Small intestine (tissue), 7 donors: Measurements from ENCODE around the gene HEBP2. TPM values are rescaled to one million over a fixed set of nuclear protein-coding genes. Genes with fewer than 3 reads are reported as not detected.

Experiments
- DNase-seq, 2 donors: peaks; one replicate each; pipeline versions ENCODE4 v3.0.0 to v3.0.0-alpha.2; 2013
- FAIRE-seq: peaks from 2 replicates; lab custom pipeline; 2012; peaks lifted over from hg19 to GRCh38; lab: Jason Lieb, UNC
- H3K27ac ChIP-seq, 3 donors: one replicate each; pipeline ENCODE4 v1.5.1; 2013; ENCODE audit warnings: low read length in 2 of 3, mild to moderate bottlenecking in 2 of 3, control low read depth in 1 of 3, inconsistent platforms in 1 of 3, low read depth in 1 of 3, moderate library complexity in 1 of 3
- H3K27me3 ChIP-seq, 3 donors: one replicate each; pipeline ENCODE4 v1.6.1; 2013; ENCODE audit warnings: low read length in 3 of 3, inconsistent platforms in 1 of 3; ENCODE audit not compliant: control insufficient read depth in 3 of 3, insufficient read depth in 3 of 3
- H3K36me3 ChIP-seq, 3 donors: one replicate each; pipeline ENCODE4 v1.6.1; 2013; ENCODE audit warnings: low read length in 3 of 3, inconsistent platforms in 1 of 3, low read depth in 1 of 3, mild to moderate bottlenecking in 1 of 3, moderate library complexity in 1 of 3; ENCODE audit not compliant: control insufficient read depth in 3 of 3, insufficient read depth in 2 of 3
- H3K4me1 ChIP-seq, 3 donors: one replicate each; pipeline ENCODE4 v1.6.1; 2013; ENCODE audit warnings: low read length in 2 of 3, inconsistent platforms in 1 of 3, low read depth in 1 of 3, mild to moderate bottlenecking in 1 of 3, moderate library complexity in 1 of 3; ENCODE audit not compliant: control insufficient read depth in 3 of 3, insufficient read depth in 2 of 3
- H3K4me3 ChIP-seq, 3 donors: one replicate each; pipeline ENCODE4 v1.5.1; 2013; ENCODE audit warnings: low read length in 3 of 3, control low read depth in 1 of 3, inconsistent platforms in 1 of 3, low read depth in 1 of 3, mild to moderate bottlenecking in 1 of 3, moderate library complexity in 1 of 3
- H3K9me3 ChIP-seq, 2 donors: one replicate each; pipeline ENCODE4 v1.6.1; 2013; ENCODE audit warnings: low read depth in 1 of 2, low read length in 1 of 2; ENCODE audit not compliant: control insufficient read depth in 2 of 2, insufficient read depth in 1 of 2
- WGBS, 3 donors: extraction: QIAGEN DNeasy Blood & Tissue Kit; methylation state at CpG; one replicate each; pipeline ENCODE4 v1.1.7; 2013; 5-methylcytosine and 5-hydroxymethylcytosine counted together
- polyA plus RNA-seq, 4 donors: library from polyadenylated mRNA; stranded (reverse) in 3 of 4; unstranded in 1 of 4; fragments of 200-250 nt in 3 of 4; fragments of 120-200 nt in 1 of 4; gene quantifications; one replicate each; pipeline versions ENCODE4 v1.2.1 to v1.2.3, GENCODE V29; 2013
- donor health status: healthy with polysubstance abuse.
- donor health status: control.
- donor health status: control.
- donor health status: Bipolar disorder and iron deficiency.
- donor health status: healthy.

HEBP2 gene
- polyA plus RNA-seq, 4 donors, result 17.0 to 31.1 (median 24.4) TPM

DNA sequence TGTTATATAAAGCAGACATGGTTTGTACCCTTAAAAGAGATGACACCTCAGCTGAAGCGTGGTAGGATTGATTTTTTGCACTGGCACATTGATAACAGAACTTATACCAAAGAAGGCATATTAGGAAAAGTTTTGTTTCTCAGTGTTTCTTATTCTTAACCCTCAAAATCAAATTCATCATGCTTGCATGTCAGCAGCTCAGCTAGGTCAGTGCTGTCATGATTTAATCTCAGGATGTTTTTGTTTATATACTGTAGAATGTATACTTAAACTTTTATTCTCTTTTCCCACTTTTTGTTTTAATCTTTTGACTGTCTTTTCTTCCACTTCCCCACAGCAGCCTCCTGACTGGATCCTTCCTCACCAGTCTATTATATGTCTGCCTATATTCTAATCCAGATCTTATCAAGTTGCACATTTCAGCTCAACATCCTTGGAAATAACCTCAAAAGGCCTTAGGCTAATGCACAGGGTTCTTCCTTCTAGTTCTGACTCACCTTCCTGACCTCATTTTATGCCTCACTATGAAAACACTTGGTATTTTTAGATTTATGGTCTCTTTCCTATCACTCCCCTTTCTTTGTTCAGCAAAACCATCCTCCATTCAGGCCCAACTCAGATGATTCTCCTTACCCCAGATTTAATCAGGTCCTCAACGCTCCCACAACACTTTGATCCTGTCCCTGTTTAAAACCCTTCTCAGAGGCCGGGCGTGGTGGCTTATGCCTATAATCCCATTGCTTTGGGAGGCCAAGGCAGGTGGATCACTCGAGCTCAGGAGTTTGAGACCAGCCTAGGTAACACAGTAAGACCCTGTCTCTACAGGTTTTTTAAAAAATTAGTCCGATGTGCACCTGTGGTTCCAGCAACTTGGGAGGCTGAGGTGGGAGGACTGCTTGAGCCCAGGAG, 7.2 kb downstream of the HEBP2 start:
- H3K36me3 ChIP-seq, result peaks cover 17 to 59% (median 20%) of the 10 kb centered on the region in 3 donors
- no peak overlapping the region for H3K4me3 ChIP-seq

DNA sequence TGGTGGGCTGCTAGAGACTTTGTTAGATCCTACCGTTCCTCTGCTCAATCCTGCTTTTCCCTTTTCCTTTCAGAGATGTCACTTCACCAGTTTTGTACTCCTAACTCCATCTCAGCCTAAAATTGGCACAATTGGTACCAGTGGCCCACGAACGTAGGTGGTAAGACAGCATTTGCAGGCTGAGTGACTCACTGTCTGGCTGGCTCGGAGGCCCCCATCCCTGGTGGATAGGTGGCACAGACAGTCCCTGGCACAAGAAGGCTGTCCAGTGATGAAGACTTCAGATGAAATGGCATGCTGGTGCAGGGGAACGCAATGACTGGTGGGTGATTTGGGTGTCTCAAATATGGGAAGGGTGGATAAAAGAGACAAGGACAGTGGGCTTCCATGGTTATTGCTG, 11.1 kb downstream of the HEBP2 start:
- Histone ChIP-seq H3K36me3 (peaks cover 4 to 35% (median 10%) of the 10 kb centered on the region in 3 donors), H3K27me3 (no peaks in the 10 kb centered on the region), H3K4me3 (no peak overlapping the region), H3K27ac (no peak overlapping the region), H3K9me3 (peaks cover 0 to 8% of the 10 kb centered on the region in 2 donors), H3K4me1 (peaks cover 0 to 3% (median 0%) of the 10 kb centered on the region in 3 donors)
- WGBS, 3 donors, result 91 to 94% (median 93%) methylated on average over 5 of the region's 5 CpGs
- no peak for FAIRE-seq
- no peak for DNase-seq

More for the DNA sequence above, 7.2 kb downstream of the HEBP2 start:
- DNase-seq (no peak), FAIRE-seq (no peak)
- no peaks in the 10 kb centered on the region for H3K27me3 ChIP-seq
- no peaks in the 10 kb centered on the region for H3K9me3 ChIP-seq
- WGBS, 3 donors, result 85 to 89% (median 88%) methylated on average over 6 of the region's 6 CpGs
- H3K4me1 ChIP-seq, result peaks cover 0 to 1% (median 0%) of the 10 kb centered on the region in 3 donors
- no peak overlapping the region for H3K27ac ChIP-seq

DNA sequence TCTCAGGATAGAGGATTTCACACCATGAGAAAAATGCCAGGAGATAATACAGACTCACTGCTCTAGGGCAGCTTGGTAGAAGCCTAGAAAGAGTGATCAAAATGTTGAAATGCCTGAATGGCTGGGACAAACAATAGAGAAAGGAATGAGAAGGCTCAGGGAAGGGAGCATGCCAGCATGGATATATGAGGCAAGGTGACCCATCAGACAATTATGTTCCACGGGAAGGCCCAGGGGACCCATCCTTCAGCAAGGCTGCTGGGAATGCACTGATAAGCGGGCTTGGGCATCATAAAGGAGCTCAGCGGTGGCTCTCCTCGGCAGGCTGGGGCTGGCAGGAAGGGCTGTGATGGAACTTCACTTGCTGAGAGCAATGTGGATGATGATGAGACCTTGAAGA, 12.2 kb downstream of the HEBP2 start:
- FAIRE-seq, result no peak
- peaks cover 0 to 8% of the 10 kb centered on the region in 2 donors for H3K9me3 ChIP-seq
- no peaks in the 10 kb centered on the region for H3K27me3 ChIP-seq
- no peak for DNase-seq
- peaks cover 0 to 4% (median 0%) of the 10 kb centered on the region in 3 donors for H3K4me1 ChIP-seq
- H3K36me3 ChIP-seq, result peaks cover 4 to 31% (median 8%) of the 10 kb centered on the region in 3 donors
- no peak overlapping the region for H3K27ac ChIP-seq
- no peak overlapping the region for H3K4me3 ChIP-seq
- 89 to 93% (median 92%) methylated on average over 4 of the region's 4 CpGs for WGBS, 3 donors

DNA sequence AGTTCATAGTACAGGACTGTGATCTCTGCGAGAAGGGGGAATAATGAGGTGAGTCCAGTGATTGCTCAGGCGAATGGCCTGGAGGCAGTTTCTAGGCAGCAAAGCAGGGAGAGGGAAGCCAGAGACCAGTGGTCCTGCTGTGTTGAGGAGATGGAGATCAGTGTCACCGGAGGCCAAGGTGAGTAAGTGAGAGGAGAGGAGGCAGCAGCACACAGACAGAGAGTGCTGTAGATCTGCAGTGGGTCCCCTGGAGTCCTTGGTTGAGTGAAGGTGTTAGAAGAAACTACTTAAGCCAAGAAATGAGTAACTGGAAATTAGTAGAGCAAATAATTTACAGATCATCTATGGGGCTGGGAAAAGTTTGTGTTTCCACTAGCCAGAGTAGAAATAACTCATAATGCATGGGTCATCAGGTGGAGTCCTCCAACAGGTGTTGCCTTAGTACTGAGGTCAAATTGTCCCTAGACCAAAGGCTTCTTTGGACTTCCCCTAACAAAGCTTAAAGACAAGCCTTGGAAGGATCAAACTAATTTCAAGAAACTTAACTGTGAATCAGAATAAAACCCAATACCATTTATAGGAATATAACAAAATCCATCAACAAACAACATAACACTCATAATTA, 13.6 kb downstream of the HEBP2 start:
- H3K36me3 ChIP-seq, result peaks cover 0 to 25% (median 4%) of the 10 kb centered on the region in 3 donors
- H3K27ac ChIP-seq, result no peak overlapping the region
- FAIRE-seq (no peak), DNase-seq (no peak)
- H3K4me1 ChIP-seq, result peaks cover 0 to 4% (median 0%) of the 10 kb centered on the region in 3 donors
- 87 to 98% (median 88%) methylated on average over 3 of the region's 3 CpGs for WGBS, 3 donors
- no peaks in the 10 kb centered on the region for H3K27me3 ChIP-seq
- H3K4me3 ChIP-seq, result no peak overlapping the region
- H3K9me3 ChIP-seq, result peaks cover 0 to 8% of the 10 kb centered on the region in 2 donors

DNA sequence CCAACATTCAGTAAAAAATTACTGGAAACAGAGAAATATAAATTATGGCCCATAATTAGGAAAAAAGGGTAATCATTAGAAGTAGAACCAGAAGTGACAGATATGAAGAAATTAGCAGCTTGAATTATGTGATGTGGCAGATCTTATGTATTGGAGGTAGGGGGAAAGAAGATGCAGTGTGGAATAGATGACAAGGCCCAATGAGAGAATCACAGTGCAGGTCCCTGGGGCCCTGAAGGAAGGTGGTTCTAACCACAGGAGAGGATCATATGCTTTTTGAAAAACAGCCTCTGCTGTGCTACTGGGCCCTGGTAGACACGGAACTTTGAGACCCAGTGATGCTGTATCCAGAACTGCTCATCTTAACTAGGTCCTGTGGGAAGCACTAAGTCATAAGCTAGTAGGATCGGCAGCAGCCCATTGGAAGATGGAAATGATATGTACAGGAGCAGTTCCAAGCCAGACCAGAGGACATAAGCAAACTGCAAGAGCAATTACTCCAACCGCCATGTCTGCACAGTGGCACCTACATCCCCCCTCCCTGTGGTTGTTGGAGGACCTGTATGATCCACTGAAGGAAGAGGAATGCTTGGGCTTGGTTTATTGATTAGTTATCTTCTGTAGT, 14.2 kb downstream of the HEBP2 start:
- 96 to 98% (median 97%) methylated on average over 3 of the region's 3 CpGs for WGBS, 3 donors
- Histone ChIP-seq H3K27ac (no peak overlapping the region), H3K4me3 (no peak overlapping the region), H3K9me3 (peaks cover 0 to 8% of the 10 kb centered on the region in 2 donors), H3K36me3 (peaks cover 0 to 24% (median 4%) of the 10 kb centered on the region in 3 donors), H3K4me1 (peaks cover 0 to 4% (median 0%) of the 10 kb centered on the region in 3 donors), H3K27me3 (no peaks in the 10 kb centered on the region)
- FAIRE-seq (no peak), DNase-seq (no peak)

DNA sequence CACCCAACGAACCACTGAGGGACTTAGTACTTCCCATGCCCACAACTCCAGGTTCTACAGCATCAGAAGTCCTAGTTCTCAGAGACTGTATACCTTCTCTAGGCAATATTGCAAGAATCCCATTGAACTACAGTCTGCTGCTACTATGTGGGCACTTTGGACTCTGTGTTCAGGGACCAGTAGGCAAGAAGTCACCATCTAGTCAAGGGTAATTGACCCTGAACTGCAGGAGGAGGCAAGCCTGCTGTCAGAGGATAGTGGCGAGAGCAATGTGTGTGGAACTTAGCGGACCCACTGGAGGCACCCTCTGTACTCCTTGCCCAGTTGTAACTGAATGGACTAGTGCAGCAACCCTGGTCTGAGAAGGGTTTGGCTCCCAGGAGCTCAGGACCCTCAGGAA, 15.7 kb downstream of the HEBP2 start:
- H3K9me3 ChIP-seq, result peaks cover 0 to 8% of the 10 kb centered on the region in 2 donors
- no peaks in the 10 kb centered on the region for H3K27me3 ChIP-seq
- peaks cover 2 to 30% (median 10%) of the 10 kb centered on the region in 3 donors for H3K36me3 ChIP-seq
- DNase-seq (peak; percentile 53 to 59), FAIRE-seq (no peak)
- no peak overlapping the region for H3K4me3 ChIP-seq
- 91 to 97% (median 95%) methylated on average over 3 of the region's 3 CpGs for WGBS, 3 donors
- peaks cover 0 to 4% (median 0%) of the 10 kb centered on the region in 3 donors for H3K4me1 ChIP-seq
- H3K27ac ChIP-seq, result no peak overlapping the region

DNA sequence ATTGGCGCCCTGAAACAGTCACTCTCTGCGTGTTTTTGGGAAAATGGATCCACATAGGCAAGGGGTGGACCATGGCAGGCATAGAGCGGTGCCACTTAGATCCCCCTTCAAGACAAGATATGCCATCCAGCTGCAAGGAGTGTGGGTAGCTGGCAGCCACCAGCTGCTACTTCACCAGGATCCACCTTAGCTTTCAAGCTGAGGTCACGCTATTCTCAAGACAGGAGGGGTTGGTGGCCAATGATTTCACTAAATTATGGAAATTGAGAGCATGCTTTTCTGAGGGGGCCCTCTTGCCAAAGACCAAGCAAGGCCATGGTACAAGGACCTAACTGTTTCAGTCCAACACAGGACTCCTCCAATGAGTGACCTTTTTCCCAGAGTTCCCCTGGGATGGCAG, 16.3 kb downstream of the HEBP2 start:
- no peak overlapping the region for H3K4me3 ChIP-seq
- WGBS, 3 donors, result 96 to 99% (median 99%) methylated on average over 4 of the region's 4 CpGs
- peaks cover 0 to 4% (median 0%) of the 10 kb centered on the region in 3 donors for H3K4me1 ChIP-seq
- H3K27me3 ChIP-seq, result no peaks in the 10 kb centered on the region
- H3K27ac ChIP-seq, result no peak overlapping the region
- H3K36me3 ChIP-seq, result peaks cover 2 to 33% (median 10%) of the 10 kb centered on the region in 3 donors
- FAIRE-seq (no peak), DNase-seq (no peak)
- peaks cover 0 to 8% of the 10 kb centered on the region in 2 donors for H3K9me3 ChIP-seq

DNA sequence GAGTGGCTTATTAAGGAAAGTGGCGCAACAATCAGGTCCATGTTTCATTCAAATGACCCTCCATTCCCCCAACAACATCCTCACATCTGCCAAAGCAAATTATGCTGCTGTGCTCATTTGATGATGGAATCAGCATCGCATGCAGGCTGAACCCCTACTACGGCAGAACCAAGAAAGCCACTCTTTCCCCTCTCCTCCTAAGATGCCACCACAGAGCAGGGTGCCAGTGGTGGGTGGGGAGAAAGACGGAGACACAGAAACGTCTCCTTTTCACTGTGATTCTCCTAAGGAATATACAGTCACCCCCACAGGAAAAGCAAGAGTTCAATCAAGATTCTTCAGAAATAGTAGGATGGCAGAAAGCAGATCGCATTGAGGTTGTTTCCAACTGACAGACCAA, 17.1 kb downstream of the HEBP2 start:
- Histone ChIP-seq H3K36me3 (peaks cover 2 to 34% (median 14%) of the 10 kb centered on the region in 3 donors), H3K4me1 (peaks cover 0 to 4% (median 0%) of the 10 kb centered on the region in 3 donors), H3K27me3 (no peaks in the 10 kb centered on the region), H3K4me3 (no peak overlapping the region), H3K27ac (no peak overlapping the region), H3K9me3 (peaks cover 0 to 8% of the 10 kb centered on the region in 2 donors)
- no peak for DNase-seq
- FAIRE-seq, result no peak
- WGBS, 3 donors, result 75 to 79% (median 76%) methylated on average over 6 of the region's 6 CpGs
